ENCODE results near the gene ENTHD1.
"Not testable (repeated sequence)": the region's sequence is repeated elsewhere in the genome, so short reads cannot be mapped to it uniquely, and the experiment has no call there.

Gene ENTHD1

GRCh38 chr22:39883057-39883456, 10.5 kb downstream of the ENTHD1 start:
- no peaks in the 10 kb centered on the region for H3K9me3 ChIP-seq
- H3K27me3 ChIP-seq, result peaks cover 0 to 6% of the 10 kb centered on the region in 2 donors
- no peaks in the 10 kb centered on the region for H3K36me3 ChIP-seq
- no peak overlapping the region for H3K4me3 ChIP-seq
- no peak for TF ChIP-seq CTCF (IDR thresholded peaks at IDR 0.05)
- H3K27ac ChIP-seq, result no peak overlapping the region
- intact Hi-C loops (cut with DNase I; ENCODE audit: low total_unique reads), result no loop called here
- H3K4me1 ChIP-seq, result no peaks in the 10 kb centered on the region
- DNase-seq, result no peak

GRCh38 chr22:39880722-39881121, 12.8 kb downstream of the ENTHD1 start:
- no peak for TF ChIP-seq CTCF (IDR thresholded peaks at IDR 0.05)
- no peak overlapping the region for H3K4me3 ChIP-seq
- no peaks in the 10 kb centered on the region for H3K4me1 ChIP-seq
- no peaks in the 10 kb centered on the region for H3K9me3 ChIP-seq
- intact Hi-C loops (cut with DNase I; ENCODE audit: low total_unique reads), result no loop called here
- no peak overlapping the region for H3K27ac ChIP-seq
- H3K36me3 ChIP-seq, result no peaks in the 10 kb centered on the region
- peaks cover 0 to 9% of the 10 kb centered on the region in 2 donors for H3K27me3 ChIP-seq
- DNase-seq, result no peak

- Histone ChIP-seq H3K27ac (no peak overlapping the region), H3K27me3 (peaks cover 0 to 9% of the 10 kb centered on the region in 2 donors), H3K4me3 (no peak overlapping the region), H3K9me3 (no peaks in the 10 kb centered on the region), H3K36me3 (no peaks in the 10 kb centered on the region), H3K4me1 (no peaks in the 10 kb centered on the region)
- no peak for TF ChIP-seq CTCF (IDR thresholded peaks at IDR 0.05)
- DNase-seq, result no peak
- intact Hi-C loops (cut with DNase I; ENCODE audit: low total_unique reads), result no loop called here
Measured at GRCh38 chr22:39877079-39877845, 16.3 kb downstream of the ENTHD1 start.

GRCh38 chr22:39875176-39875885, 18.2 kb downstream of the ENTHD1 start:
- intact Hi-C loops (cut with DNase I; ENCODE audit: low total_unique reads); DNase-seq; H3K9me3 ChIP-seq; H3K36me3 ChIP-seq; H3K27ac ChIP-seq; H3K4me1 ChIP-seq: not testable (repeated sequence)
- peaks cover 0 to 12% of the 10 kb centered on the region in 2 donors for H3K27me3 ChIP-seq
- H3K4me3 ChIP-seq, result peak overlapping the region in 1 of 2 donors; percentile 25

GRCh38 chr22:39873965-39874364, 19.6 kb downstream of the ENTHD1 start:
- TF ChIP-seq CTCF (IDR thresholded peaks at IDR 0.05), result no peak
- H3K36me3 ChIP-seq, result no peaks in the 10 kb centered on the region
- H3K4me3 ChIP-seq, result no peak overlapping the region
- intact Hi-C loops (cut with DNase I; ENCODE audit: low total_unique reads), result no loop called here
- H3K4me1 ChIP-seq, result no peaks in the 10 kb centered on the region
- no peak for DNase-seq
- peaks cover 0 to 11% of the 10 kb centered on the region in 2 donors for H3K27me3 ChIP-seq
- H3K9me3 ChIP-seq, result no peaks in the 10 kb centered on the region
- H3K27ac ChIP-seq, result no peak overlapping the region

- no peaks in the 10 kb centered on the region for H3K4me1 ChIP-seq
- intact Hi-C loops (cut with DNase I; ENCODE audit: low total_unique reads), result no loop called here
- H3K9me3 ChIP-seq, result no peaks in the 10 kb centered on the region
- H3K4me3 ChIP-seq, result no peak overlapping the region
- H3K36me3 ChIP-seq, result no peaks in the 10 kb centered on the region
- H3K27ac ChIP-seq, result no peak overlapping the region
- no peak for TF ChIP-seq CTCF (IDR thresholded peaks at IDR 0.05)
- H3K27me3 ChIP-seq, result peaks cover 0 to 3% of the 10 kb centered on the region in 2 donors
- no peak for DNase-seq
Measured at GRCh38 chr22:39872548-39872947, 21.0 kb downstream of the ENTHD1 start.

Data from tibial artery (tissue), 4 donors.